Peyer's patch (tissue), 4 donors: ENCODE data around the gene XG.

Experiments used
- POLR2A ChIP-seq, 2 donors: fragments of 450-650 bp; IDR thresholded peaks; one replicate each; pipeline ENCODE4 v1.5.1; 2017; ENCODE audit warnings: antibody characterized with exemption in 2 of 2, mild to moderate bottlenecking in 2 of 2, moderate library complexity in 2 of 2
- TF ChIP-seq, protein P1 (sequence below), 6 experiments: fragments of 450-650 bp in 4 of 6; fragments of 200-600 bp in 2 of 6; sonication (generic) in 1 of 6; IDR thresholded peaks; one replicate each; pipeline ENCODE4 v1.5.1; 2017 to 2019; ENCODE audit warnings: antibody characterized with exemption in 6 of 6, mild to moderate bottlenecking in 3 of 6, moderate library complexity in 1 of 6

DNA sequence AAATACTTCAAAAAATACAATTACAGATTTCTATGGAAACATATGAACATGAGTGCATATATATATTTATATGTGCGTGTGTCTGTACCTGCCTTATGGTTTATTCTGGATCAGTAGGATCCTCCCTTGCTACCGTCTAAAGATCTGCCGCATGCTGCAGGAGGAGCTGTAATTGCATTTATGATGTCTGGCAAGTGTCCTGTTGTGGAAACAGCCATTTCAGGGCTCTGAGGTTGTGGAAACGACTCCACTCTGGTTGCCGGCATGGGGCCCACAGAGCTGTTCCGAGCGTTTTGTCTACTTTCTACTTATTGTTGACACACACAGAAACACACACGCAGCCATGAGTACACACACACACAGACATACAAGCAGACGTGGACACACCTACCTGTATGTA lies 39.4 kb upstream of the XG start:
- TF ChIP-seq, protein P1, sequence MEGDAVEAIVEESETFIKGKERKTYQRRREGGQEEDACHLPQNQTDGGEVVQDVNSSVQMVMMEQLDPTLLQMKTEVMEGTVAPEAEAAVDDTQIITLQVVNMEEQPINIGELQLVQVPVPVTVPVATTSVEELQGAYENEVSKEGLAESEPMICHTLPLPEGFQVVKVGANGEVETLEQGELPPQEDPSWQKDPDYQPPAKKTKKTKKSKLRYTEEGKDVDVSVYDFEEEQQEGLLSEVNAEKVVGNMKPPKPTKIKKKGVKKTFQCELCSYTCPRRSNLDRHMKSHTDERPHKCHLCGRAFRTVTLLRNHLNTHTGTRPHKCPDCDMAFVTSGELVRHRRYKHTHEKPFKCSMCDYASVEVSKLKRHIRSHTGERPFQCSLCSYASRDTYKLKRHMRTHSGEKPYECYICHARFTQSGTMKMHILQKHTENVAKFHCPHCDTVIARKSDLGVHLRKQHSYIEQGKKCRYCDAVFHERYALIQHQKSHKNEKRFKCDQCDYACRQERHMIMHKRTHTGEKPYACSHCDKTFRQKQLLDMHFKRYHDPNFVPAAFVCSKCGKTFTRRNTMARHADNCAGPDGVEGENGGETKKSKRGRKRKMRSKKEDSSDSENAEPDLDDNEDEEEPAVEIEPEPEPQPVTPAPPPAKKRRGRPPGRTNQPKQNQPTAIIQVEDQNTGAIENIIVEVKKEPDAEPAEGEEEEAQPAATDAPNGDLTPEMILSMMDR (IDR thresholded peaks at IDR 0.05) = no peak
- no peak for TF ChIP-seq POLR2A (IDR thresholded peaks at IDR 0.05)
